Activated T-helper 1 cell treated with anti-CD3 and anti-CD28 coated beads, Interleukin-2, amount 50 U/mL, for 16 hours (primary cell): Measurements from ENCODE around the gene AQP1.

ENCODE experiments used
- DNase-seq, 2 donors: peaks; one replicate each; pipeline ENCODE4 v3.0.0-alpha.2; 2020; ENCODE audit warnings: low read depth in 1 of 2, low spot score in 1 of 2

Gene AQP1

DNA sequence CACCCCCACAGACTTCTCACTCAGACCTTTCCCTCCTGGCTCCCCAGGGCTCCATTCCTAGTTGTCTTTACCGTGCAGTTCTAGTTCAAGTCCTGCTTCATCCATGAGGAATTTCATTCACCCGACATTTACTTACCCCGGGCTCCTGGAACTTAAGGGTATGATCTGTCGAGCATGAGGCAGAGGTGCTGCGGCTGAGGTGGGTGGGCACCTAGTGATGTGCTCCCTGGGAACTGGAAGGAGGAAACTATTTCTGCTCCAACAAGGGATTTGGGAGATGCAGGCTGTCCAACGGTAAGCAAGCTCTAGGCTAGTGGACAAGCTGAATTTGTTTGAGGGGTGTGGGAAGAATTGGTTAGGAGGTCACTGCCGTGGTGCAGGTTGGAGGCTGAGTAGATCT is 30.2 kb upstream of the AQP1 start:
- no peak for DNase-seq

DNA sequence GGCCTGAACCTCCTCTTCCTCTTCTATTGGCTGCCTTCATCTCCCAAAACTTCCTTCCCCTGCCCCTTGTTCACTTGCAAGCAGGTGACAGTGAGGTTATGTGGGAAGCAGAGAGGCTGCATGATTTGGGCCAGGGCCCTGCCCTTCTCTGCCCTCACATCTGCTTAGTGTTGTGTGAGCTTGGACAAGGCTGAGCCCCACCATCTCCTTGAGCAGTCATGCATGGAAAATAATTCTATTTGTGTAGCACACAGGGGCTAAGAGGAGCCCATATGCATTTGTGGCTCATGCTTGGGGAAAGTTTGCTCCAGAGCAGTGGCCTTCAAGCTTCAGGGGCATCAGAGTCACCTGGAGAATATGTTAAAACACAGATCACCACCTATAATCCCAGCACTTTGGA is 26.8 kb upstream of the AQP1 start:
- DNase-seq, result no peak

DNA sequence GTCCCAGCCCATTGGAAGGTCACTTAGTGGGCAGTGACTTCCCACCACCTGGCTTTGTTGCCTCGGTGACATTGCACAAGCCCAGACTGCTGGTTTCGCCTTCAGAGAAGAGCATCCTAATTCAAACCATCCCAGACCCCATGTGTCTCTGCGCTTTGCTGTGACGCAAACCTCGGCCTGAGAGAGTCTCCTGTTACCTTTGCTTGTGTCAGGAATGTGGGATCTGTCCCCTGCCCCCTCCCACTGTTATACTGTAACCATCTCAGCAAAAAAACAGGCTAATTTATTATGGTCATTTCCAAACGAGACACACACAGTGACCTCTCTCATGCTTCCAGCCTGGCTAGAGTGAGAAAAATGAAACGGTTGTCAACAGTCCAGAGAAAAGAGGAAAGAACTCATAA is 25.0 kb upstream of the AQP1 start:
- DNase-seq, result no peak

DNA sequence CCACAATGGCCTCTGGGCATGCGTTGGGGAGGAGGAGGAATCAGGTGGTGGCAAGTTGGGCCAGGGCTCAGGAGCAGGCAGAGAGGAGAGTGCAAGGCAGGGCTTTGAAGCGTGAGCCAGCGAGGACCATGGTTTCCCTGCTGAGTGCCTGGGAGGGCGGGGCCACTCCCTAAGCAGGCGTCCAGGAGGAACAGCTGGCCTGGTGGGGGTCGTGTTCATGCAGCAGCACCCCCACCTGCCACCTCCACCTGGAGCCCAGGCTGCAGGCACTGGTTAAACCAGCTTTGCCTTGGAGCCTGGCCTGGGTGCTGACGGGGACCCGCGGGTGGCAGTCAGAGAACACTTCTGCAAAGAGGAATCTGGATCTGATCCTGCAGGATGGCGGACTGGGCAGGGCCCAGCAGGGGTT is 24.2 kb upstream of the AQP1 start:
- DNase-seq, result no peak

DNA sequence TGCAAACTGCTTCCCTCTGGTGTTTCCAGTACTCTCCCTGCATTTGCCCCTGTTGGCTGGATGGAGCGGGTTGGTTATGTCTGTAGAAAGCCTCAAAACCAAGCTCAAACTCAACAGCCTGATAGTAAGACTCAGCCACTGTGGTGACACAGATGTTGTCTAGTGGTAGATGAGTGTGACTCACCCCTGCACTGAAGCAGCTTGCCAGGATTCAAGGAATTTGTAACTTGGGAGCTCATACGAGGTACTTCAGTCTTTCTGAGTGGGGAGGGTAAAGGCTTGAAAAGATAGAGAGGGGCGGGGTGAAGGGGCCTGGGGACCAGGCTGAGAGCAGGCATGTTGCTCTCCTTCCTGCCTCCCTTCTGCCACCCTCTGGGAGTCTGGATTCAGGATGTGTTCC is 22.9 kb upstream of the AQP1 start:
- no peak for DNase-seq

DNA sequence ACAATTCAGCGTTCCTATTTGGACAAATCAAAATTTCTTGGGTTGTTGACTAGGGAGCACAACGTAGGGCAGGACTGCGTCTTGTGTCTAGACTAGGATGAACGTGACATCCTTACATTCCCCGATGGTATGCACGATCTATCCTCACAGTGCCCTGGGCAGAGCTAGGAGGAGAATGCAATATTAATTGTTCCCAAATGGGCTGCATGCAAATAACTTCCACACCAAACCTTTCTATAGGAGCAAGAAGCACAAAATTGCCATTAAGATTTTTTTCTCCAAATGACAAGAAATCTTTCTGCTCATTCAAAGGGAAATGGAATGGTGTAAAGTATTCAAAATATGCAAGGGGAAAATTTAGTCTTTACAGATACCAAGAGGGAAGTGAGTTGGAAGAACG is 21.4 kb upstream of the AQP1 start:
- DNase-seq, result no peak

DNA sequence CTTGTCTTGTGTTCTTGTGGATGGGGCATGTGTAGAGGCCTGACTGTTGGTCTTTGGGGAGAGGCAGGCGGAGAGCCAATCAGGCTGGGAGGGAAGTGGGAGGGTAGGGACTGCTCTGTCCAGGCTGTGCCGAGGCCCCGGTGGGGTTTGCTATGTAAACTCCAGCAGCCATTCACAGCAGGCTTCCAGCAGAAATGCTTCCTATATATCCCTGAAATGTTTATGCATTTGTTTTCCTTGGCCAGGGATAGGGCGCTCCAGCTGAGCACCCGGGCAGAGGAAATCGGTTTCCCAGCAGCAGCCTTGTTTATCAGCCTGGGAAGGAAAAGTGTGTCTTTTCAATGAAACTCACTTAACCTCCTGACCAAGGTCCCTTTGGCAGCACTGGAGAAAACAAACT is 18.3 kb upstream of the AQP1 start:
- DNase-seq, result no peak

DNA sequence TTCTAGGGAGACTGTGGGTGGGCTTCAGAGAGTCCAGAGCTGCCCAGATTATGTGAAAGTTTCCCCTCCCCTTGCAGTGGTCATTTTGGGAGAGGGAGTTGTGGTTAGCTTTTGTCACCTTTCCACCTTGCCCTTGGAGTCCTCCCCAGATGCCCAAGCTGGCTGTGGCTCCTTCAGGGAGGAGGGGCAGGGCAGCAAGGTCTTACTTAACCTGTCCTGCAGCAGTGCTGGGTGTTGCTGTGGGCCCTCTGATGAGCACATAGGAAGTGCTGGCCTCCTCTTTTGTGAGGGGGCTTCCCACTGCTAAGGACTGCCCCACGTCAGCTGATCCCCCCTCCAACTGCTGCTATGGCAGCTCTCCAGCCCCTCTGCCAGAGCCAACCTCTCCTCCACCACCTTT is 17.6 kb upstream of the AQP1 start:
- DNase-seq, result no peak

DNA sequence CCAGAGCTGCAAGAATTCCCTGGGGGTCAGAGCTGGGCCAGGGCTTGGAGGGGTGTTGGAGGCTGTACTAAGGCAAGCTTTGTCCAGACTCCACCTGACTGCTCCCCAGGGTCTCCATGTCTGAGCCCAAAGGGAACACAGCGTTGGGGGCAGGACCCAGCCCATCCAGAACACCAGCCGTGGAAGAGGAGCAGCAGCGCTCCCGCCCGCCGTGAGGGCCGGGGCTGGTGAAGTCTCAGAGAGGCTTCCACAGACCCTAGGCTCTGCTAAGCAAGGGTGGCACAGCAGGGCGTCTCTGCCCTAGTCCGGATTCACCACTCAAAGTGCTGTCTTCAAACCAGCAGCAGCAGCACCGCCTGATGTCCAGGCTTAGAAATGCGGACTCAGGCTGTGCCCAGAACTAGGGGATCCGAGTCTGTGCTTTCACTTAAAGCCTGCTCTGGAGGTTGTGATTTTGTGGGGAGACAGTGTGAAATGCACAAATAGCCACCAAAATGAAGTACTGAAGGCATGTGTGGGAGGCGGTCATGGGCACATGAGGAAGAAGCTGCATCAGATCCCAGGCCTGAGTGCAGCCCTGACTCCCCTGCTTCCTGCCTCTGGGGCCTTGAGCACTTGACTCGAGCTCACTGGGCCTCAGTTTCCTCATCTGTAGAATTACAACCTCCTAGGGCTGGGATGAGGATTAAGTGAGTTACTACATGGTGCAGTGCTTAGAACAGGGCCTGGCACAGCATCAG is 16.6 kb upstream of the AQP1 start:
- DNase-seq, result no peak

DNA sequence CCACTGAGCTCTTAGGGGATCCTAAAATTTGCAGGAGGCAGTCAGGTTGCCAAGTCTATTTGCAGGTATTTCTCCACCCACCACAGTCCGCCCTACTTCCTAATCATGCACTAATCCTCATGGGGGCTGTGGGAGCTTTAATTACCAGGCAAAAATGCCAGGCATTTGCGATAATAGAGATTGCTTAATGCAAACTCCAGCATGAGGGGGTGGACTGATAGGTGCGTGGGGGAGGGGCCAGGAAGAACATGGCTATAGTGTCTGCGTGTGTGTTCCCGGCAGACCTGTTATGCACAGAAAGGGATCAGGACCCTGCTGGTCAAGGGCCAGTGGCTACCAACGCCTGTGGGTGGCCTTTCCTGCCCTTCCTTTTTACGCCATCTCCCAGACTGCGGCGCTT is 15.6 kb upstream of the AQP1 start:
- no peak for DNase-seq

DNA sequence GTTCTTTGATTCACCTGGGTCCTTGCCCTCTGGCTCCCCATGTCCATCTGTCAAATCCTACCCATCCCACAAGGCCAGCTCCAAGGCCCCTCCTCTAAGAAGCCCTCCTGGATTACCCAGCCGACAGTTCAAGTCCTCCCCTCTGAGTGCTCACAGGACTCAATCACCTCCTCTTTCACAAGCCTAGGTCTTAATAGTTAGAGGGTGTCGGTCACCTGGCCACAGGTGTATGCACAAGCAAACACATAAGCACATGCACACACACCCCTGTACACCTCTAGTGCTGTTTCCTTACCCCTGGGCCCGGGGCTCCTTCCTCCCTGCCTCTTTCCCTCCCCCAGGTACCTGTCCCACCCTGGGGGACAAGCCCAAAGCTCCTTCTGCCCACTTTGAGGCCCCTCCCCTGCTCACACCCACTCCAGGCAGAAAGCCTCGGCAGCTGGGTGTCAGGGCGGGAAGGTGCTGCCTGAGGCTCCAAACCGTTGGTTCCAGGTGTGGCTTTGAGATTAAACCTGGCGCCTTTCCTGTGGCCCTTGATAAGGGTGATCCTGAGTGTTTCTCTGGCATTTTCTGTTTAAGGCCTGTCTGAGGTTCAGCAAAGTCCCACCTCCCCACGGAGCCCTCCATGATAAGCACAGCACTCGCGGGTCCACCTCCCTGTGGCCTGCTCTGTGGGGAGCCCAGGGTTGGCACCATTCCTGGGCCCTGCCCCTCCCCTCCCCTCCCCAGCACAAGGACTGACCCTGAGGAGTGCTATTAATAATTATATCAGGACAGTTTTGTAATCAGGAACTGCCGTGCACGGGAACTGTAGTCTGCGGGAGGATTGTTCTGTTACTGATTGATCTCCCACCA is 14.6 kb upstream of the AQP1 start:
- DNase-seq, result no peak

DNA sequence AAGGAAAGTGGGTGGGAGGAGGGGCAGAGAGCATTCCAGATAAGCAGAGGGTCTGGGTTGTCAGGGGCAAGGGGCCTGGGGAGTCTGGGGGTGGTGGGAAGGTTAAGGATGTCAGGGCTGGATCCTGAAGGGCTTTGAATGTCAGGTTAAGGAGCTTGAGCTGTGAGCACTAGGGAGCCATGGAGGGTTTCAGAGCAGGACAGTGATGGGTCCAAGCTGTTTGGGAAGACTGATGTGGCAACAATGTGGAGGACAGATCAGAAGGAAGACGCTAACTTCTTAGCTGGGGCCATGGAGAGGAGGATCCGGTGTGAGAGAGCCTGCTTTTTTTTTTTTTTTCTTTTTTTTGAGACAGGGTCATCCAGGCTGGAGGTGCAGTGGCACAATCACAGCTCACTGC is 13.9 kb upstream of the AQP1 start:
- DNase-seq, result no peak

DNA sequence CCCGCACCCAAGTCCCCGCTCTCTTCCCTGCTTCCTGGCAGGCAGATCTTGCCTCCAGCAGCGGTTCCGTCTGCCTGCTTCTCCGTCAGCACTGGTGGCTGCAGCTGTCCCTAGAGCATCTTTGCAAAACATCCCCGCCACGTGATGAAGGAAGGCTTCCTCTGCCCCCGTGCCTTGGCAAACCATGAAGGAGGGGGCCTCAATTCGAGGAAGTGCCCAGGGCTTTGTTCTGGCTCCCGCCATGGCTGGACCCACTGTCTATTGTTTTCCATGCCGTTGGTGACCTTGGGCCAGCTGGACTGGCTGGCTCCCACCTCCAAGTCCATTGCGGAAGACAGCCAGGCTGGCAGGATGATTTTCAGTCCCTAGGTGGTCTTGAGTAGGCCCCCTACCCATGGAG is 13.2 kb upstream of the AQP1 start:
- no peak for DNase-seq

DNA sequence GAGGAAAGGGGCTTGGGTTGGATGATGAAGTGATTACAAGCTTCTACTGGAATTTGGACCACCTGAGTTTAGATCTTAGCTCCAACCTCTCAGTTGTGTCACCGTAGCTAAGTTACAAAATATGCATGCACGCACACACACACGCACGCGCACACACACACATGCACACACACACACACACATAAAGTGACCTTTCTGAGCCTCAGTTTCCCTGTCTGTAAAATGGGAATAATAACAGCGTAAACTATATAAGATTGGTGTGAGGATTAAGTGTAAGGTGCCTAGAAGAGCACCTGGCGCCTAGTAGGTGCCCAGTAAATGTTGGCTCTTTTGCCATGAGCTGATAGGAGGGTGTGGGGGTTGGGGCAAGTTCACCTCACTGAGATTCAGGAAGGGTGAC is 12.6 kb upstream of the AQP1 start:
- DNase-seq, result no peak

DNA sequence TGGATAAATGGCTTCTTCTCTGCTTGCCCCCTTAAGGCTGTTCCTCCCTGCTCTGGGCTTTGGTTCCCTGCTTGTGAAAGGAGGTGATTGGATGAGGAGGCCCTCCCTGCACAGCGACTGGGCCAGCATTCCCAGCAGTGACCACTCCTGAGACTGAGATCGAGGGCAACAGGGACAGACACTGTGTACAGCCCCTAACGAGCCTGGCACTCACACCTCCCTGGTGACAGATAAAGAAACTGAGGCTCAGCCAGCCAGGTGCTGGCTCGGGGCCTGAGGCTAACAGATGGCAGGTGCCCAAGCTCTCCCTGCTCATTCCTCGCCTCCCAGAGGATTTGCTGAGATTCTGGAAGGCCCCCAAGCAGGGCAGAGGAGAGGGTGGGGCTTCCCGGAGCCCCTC is 12.0 kb upstream of the AQP1 start:
- no peak for DNase-seq

DNA sequence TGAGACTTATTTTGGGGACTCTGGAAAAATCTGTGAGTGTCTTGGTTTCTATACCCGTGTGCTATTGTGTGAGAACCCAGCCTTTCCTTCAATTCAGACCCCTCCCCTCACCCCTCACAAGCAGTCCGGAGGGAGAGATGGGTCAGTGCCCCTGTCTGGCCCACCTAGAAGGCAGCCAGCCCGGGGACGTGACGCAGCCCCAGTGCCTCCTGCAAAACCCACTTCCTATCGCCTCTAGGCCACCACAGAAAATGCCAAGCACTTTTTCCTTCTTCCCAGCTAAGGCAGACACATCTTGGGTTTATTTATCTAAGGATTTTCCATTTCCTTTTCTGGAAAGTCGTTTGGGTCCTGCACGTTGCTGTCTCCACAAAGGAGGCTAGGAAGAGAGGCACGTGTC is 11.6 kb upstream of the AQP1 start:
- no peak for DNase-seq

DNA sequence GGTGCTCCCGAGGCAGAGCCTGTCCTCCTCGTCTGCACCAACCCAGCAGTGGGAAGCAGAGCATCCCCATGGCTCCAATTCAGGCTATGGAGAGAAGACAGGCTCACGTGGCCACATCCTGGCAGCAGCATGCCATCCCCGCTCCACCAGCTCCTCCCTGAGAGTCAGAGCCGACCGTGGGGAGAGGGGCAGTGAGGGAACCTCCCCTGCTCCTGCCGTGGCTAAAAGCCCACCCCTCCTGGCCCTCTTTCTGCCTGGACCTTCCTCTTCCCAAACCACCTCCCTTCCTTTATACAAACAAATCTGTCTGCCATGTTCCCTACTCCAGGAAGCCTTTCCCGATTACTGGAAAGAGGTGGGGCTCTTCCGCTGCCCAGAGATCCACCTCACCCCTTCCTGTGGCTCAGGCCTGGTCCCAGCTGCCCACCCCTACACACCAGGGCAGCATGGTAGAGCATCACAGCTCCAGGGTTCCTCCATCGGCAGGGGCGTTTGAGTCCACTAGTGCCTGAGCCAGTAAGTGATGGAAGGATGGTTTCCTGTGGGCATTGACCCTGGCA is 10.8 kb upstream of the AQP1 start:
- DNase-seq, result no peak

DNA sequence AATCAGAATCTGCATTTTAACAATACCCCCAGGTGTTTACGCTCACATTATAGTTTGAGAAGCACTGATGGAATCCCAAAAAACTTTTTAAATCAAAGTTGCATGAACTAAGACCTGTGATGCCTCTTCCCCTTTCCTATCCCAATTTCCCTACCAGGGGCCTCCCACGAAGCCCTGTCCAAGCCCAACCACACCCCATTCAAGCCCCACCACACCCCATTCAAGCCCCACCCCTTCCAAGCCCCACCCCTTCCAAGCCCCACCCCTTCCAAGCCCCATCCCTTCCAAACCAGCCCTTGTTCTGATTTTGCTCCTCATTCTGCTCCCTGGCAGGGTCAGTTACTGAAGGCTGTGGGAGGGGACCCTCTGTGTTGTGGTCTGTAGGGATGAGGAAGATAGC is 9.8 kb upstream of the AQP1 start:
- DNase-seq, result no peak

DNA sequence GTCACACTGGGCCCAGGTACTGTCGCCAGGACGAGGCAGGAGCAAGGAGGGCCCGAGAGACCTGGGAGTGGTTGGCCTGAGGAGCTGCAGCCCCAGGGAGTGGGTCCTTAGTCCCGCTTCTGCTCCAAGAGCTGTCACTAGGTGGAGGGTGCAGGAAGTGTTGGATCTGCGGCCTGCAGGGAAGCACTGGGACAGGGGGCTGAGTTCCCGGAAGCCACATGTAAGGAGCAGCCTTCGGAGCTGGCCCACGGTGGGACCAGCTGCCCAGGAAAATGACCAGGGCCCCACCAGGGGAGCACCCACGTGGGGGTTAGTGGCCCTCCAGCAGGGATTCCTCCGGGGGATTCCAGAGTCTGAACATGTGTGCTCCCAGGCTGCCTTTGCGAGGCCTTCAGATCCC is 9.2 kb upstream of the AQP1 start:
- DNase-seq, result no peak

DNA sequence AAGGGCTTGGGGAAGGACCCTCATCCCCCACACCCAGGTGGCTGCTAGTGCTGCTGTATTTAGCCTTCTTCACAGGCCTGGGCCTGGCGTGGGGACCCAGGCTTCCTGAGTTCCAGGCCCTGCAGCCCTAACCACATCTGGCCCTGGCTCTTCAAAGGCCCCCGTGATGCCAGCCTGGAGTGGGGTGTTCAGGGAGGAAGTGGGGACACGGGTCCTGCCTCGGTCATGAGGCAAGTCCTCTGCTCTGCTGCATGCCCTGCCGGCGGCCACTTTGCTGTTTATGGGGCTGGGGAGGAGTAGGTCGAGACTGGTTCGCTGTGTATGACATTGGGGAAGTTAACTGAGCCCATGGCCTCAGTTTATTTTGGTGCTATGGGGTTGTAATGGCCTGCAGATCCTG is 8.5 kb upstream of the AQP1 start:
- DNase-seq, result no peak

DNA sequence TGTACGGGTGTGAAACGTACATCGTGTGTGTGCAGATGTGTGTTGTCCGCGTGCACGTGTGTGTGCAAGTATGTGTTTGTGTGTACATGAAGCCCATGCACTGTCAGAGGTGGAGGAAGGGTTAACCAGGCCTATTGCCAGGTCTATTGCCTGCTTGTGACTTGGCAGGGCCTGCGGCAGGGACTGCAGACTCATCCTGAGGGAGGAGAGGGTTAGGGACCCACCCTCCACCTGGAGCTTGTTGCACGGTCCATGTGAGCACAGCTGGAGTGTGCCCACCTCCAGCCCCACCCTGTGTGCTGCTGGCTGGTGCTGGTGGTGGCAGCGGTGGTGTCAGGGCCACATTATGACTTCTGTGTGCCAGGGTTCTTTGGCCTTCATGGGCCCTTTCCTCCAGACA is 7.1 kb upstream of the AQP1 start:
- no peak for DNase-seq
